Stomach smooth muscle (tissue), 2 donors: ENCODE results near the gene INTS7.

ENCODE experiments used
- H3K27ac ChIP-seq: one replicate; pipeline ENCODE4 v1.7.0; 2013; ENCODE audit warnings: mild to moderate bottlenecking, low read length, inconsistent platforms
- H3K27me3 ChIP-seq, 2 donors: one replicate each; pipeline ENCODE4 v1.7.0; 2013; ENCODE audit warnings: low read length in 2 of 2; ENCODE audit not compliant: insufficient read depth in 2 of 2, control insufficient read depth in 1 of 2
- H3K36me3 ChIP-seq, 2 donors: one replicate each; pipeline ENCODE4 v1.7.0; 2013; ENCODE audit warnings: low read length in 2 of 2; ENCODE audit not compliant: control insufficient read depth in 2 of 2, insufficient read depth in 2 of 2
- H3K4me1 ChIP-seq: one replicate; pipeline ENCODE4 v1.7.0; 2013; ENCODE audit warnings: low read length; ENCODE audit not compliant: control insufficient read depth, insufficient read depth
- H3K4me3 ChIP-seq, 2 donors: one replicate each; pipeline ENCODE4 v1.7.0; 2013; ENCODE audit warnings: low read length in 2 of 2
- H3K9ac ChIP-seq, 2 donors: one replicate each; pipeline ENCODE4 v1.7.0; 2013; ENCODE audit warnings: low read length in 2 of 2, mild to moderate bottlenecking in 1 of 2
- H3K9me3 ChIP-seq, 2 donors: one replicate each; pipeline ENCODE4 v1.7.0; 2013; ENCODE audit warnings: low read length in 2 of 2; ENCODE audit not compliant: control insufficient read depth in 2 of 2
- donor health status: healthy.
- donor health status: Pancreatic carcinoma.

Gene INTS7

DNA sequence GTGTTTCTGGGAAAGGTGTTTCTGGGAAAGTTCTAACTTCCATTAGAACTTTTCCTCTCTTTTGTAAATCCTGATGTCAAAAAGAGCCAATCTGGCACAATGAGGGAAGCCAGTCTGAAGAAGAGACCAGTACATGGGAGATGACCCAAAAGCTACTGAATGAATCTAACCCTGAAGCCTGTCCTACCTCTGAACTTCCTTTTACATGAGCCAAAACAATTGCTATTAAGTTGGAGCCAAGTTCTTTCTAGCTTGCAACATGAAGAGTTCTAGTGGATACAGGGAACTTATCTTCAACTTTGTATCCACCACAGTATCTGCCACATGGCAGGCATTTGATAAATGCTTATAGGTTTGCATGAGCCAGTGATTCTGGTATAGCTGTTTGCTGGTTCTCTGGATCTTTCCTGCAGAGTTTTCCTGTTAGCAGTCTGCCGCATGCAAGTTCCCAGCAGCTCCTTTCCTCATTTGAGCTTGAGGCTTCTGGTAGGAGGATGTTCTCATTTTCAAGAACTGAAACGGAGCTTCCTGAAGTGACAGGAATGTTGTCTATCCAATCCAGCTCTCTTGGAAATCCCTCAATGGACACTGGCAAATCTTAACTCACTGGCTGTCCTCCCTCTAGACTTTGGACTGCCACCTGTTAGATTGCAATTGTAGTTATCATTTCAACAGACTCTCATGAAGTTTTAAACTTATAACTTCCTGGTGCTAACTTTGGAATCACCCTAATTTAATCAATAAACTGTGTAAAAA is 131.7 kb downstream of the INTS7 start:
- no peaks in the 10 kb centered on the region for H3K4me1 ChIP-seq
- no peak overlapping the region for H3K27ac ChIP-seq
- H3K36me3 ChIP-seq = no peaks in the 10 kb centered on the region
- no peak overlapping the region for H3K4me3 ChIP-seq
- H3K27me3 ChIP-seq = no peaks in the 10 kb centered on the region
- no peaks in the 10 kb centered on the region for H3K9me3 ChIP-seq
- H3K9ac ChIP-seq = no peak overlapping the region

DNA sequence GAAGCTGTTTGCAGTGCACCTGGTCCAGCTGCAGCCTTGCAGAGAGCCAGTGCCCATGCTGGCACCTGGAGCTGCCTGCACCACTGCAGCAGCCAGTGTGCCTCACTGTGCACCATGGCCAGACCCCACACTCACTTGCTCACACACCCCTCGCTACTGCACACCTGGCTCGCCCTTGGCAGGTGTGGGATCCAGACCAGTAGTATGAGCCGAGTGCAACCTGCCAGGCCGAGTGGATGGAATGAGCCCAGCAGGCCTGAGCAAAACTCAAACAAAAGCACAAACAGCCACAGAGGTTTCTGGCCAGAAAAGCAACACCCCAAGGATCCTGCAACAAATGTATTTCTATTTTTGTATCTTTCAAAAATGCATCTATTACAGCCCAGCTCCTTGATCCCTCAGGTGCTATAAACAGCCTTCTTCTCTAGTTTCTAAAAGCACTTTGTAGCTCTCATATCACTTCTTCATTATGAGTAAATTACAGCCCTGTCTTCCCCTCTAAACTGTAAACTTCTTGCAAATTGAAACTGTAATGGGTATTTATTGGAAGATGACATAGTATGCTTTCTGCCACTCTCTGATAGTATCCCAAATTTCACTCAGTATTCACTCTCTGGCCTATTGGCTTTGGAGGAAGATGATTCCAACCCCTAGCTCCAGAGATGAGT is 132.6 kb downstream of the INTS7 start:
- no peak overlapping the region for H3K27ac ChIP-seq
- no peak overlapping the region for H3K9ac ChIP-seq
- no peaks in the 10 kb centered on the region for H3K27me3 ChIP-seq
- H3K4me3 ChIP-seq = no peak overlapping the region
- no peaks in the 10 kb centered on the region for H3K4me1 ChIP-seq
- H3K36me3 ChIP-seq = no peaks in the 10 kb centered on the region
- no peaks in the 10 kb centered on the region for H3K9me3 ChIP-seq

DNA sequence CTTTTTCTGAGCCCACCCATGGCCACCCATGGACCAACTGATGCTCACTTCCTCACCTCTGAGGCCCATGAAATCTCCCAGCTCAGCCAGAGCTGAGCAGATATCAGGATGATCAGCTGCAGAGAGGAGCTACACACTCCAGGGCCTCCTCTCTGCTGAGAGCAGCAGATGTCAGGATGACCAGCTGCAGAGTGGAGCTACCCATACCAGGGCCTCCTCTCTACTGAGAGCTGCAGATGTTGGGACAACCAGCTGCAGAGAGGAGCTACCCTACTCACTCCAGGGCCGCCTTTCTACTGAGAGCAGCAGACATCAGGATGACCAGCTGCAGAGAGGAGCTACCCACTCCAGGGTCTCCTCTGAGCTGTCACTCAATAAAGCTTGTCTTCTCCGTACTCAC is 133.4 kb downstream of the INTS7 start:
- no peaks in the 10 kb centered on the region for H3K36me3 ChIP-seq
- no peak overlapping the region for H3K27ac ChIP-seq
- H3K4me1 ChIP-seq = no peaks in the 10 kb centered on the region
- no peaks in the 10 kb centered on the region for H3K27me3 ChIP-seq
- no peak overlapping the region for H3K4me3 ChIP-seq
- no peak overlapping the region for H3K9ac ChIP-seq
- no peaks in the 10 kb centered on the region for H3K9me3 ChIP-seq

DNA sequence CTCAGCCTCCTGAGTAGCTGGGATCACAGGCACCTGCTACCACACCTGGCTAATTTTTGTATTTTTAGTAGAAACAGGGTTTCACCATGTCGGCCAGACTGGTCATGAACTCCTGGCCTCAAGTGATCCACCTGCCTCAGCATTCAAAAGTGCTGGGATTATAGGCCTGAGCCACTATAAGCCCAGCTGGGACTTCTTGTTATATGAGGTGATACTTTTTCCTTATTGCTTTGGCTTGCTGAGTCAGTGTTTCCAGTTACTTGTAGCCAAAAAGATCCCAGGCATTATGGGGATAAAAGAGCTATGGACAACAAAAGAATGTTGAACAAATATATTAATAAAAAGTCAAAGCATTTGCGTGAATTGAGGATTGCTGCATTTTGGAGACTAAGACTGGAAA is 134.9 kb downstream of the INTS7 start:
- Histone ChIP-seq H3K27ac (no peak overlapping the region), H3K4me1 (no peaks in the 10 kb centered on the region), H3K36me3 (no peaks in the 10 kb centered on the region), H3K27me3 (no peaks in the 10 kb centered on the region), H3K9me3 (no peaks in the 10 kb centered on the region), H3K9ac (no peak overlapping the region), H3K4me3 (no peak overlapping the region)

DNA sequence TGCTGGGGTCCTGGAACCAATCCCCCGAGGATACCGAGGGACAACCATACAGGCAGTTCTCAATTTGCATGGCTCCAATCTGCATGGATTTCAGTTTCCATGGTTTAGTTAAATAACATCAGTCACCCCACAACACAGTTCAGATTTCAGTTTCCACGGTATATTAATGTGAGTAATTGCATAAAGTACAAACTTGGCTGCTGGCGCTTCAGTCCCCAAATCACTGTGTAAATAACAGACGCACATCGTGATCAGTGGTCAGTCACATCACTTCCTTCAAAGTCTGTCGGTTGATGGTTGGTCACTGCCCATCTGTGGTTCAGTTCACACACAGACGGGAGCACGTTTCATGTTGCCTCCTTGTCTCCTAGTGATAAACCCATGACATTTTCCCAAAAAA is 138.4 kb downstream of the INTS7 start:
- Histone ChIP-seq H3K36me3 (no peaks in the 10 kb centered on the region), H3K4me1 (no peaks in the 10 kb centered on the region), H3K4me3 (no peak overlapping the region), H3K27ac (no peak overlapping the region), H3K9ac (no peak overlapping the region), H3K9me3 (no peaks in the 10 kb centered on the region), H3K27me3 (no peaks in the 10 kb centered on the region)

DNA sequence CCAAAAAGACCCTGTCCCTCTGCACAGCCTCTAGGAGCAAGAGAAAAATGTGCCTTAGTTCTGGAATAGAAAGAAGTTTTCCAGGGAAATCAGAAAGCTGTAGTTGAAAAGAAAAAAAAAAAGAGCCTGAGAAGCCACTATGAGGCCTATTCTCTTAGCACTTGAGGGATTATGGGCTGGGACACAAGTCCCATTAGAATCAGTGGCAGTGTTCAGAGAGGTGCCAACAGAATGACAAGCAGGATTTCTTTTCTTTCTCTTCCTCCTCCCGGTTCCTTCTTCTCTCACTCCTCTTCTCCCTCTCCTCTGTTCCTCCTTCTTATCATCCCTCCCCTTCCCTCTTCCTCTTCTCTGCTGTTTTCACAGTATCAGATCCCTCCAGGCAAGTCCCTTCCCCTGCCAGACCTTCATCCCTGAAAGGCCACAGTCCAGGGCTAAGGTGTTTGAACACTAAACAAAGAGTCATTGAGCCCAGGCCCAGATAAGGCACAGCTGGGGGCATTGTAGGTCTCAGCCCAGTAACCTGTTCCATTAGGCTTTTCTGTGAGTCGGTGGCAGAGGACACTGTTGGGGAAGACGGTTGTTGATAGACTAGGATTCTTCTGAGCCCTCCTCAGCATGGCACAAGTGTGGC is 140.1 kb downstream of the INTS7 start:
- Histone ChIP-seq H3K27ac (no peak overlapping the region), H3K4me3 (no peak overlapping the region), H3K9ac (no peak overlapping the region), H3K27me3 (no peaks in the 10 kb centered on the region), H3K36me3 (no peaks in the 10 kb centered on the region), H3K9me3 (no peaks in the 10 kb centered on the region), H3K4me1 (no peaks in the 10 kb centered on the region)

DNA sequence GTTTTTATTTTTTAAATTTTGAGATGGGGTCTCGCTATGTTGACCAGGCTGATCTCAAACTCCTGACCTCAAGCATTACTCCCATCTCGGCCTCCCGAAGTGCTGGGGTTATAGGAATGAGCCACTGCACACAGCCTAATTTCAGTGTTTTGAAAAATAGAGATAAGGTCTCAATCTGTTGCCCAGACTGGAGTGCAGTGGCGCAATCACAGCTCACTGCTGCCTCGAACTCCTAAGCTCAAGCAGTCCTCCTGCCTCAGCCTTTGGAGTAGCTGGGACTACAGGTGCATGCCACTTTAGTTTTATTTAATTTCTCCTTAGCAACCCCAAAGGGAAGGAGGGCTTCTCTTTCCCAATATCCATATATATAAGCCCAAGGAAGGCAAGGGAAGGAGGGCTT is 141.0 kb downstream of the INTS7 start:
- H3K9me3 ChIP-seq = no peaks in the 10 kb centered on the region
- H3K4me3 ChIP-seq = no peak overlapping the region
- no peak overlapping the region for H3K9ac ChIP-seq
- H3K4me1 ChIP-seq = no peaks in the 10 kb centered on the region
- no peaks in the 10 kb centered on the region for H3K36me3 ChIP-seq
- no peaks in the 10 kb centered on the region for H3K27me3 ChIP-seq
- no peak overlapping the region for H3K27ac ChIP-seq

DNA sequence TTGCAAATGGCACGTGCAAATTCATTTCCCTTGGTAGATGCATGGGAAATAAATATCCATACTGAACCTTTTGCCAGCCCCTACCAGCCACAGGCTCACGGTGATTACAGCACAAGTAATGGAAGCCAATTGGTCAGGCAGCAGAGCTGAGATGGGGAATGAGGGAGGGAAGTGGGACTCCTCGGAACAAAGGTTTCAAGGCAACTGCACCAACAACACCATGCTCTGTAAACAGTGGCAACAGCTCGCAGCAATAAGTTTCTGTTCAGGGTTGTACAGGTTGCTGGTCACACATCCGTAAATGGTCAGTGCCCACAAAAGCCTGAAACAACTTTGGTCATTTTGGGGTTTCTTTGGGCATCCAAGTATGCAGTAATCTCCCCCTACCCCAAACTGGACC is 142.1 kb downstream of the INTS7 start:
- H3K27me3 ChIP-seq = no peaks in the 10 kb centered on the region
- H3K9me3 ChIP-seq = no peaks in the 10 kb centered on the region
- H3K4me1 ChIP-seq = no peaks in the 10 kb centered on the region
- H3K4me3 ChIP-seq = no peak overlapping the region
- H3K36me3 ChIP-seq = no peaks in the 10 kb centered on the region
- no peak overlapping the region for H3K9ac ChIP-seq
- H3K27ac ChIP-seq = no peak overlapping the region

DNA sequence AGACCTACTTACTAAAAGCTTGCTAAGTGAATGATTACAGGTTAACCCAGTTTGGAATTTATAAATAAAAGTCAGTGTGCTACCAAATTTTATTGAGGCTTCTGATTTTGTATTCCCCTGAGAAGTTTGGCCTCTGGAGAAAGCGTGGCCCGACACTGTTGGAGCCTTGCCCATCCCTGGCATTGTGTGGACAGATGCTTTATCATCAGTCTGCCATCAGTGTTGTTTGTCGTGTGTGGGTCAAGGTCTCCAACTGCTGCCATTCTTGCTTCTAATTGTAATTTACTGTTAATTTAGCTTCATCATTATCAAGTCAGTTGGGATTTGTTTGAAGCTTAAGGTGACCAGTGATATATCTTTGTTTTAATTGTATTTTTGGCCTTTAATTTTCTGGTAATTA is 142.8 kb downstream of the INTS7 start:
- H3K4me3 ChIP-seq = no peak overlapping the region
- H3K9me3 ChIP-seq = no peaks in the 10 kb centered on the region
- H3K9ac ChIP-seq = no peak overlapping the region
- H3K27me3 ChIP-seq = peaks cover 0 to 2% of the 10 kb centered on the region in 2 donors
- H3K27ac ChIP-seq = no peak overlapping the region
- no peaks in the 10 kb centered on the region for H3K36me3 ChIP-seq
- no peaks in the 10 kb centered on the region for H3K4me1 ChIP-seq

DNA sequence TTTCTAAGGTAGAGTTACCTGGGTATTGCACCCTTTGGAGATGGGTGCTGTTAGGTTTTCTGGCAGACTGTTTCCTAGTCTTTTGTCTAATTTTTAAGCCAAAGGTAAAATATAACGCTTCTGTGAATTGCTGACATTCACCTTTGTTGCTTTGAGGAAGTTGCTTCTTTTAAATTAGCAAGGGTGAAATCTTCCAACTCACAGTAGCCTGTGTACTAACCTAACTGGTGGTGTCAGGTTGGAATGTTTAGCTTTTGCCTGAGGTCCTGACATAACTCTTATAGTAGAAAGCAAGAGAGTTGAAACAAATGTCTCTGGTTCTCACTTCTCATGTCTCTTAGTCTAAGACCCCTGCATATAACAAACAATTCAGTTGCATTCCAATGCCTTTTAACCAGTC is 143.6 kb downstream of the INTS7 start:
- no peaks in the 10 kb centered on the region for H3K9me3 ChIP-seq
- H3K36me3 ChIP-seq = no peaks in the 10 kb centered on the region
- H3K27me3 ChIP-seq = peaks cover 0 to 2% of the 10 kb centered on the region in 2 donors
- no peak overlapping the region for H3K9ac ChIP-seq
- no peaks in the 10 kb centered on the region for H3K4me1 ChIP-seq
- H3K27ac ChIP-seq = no peak overlapping the region
- H3K4me3 ChIP-seq = no peak overlapping the region
